CD4-positive, alpha-beta T cell treated with Interferon alpha-2 for 1 hour (primary cell): ENCODE measurements around the gene ARHGEF17.

Experiments
- DNase-seq, 2 donors: peaks; one replicate each; pipeline ENCODE4 v3.0.0-alpha.2; 2020 to 2022

The ARHGEF17 gene

DNA sequence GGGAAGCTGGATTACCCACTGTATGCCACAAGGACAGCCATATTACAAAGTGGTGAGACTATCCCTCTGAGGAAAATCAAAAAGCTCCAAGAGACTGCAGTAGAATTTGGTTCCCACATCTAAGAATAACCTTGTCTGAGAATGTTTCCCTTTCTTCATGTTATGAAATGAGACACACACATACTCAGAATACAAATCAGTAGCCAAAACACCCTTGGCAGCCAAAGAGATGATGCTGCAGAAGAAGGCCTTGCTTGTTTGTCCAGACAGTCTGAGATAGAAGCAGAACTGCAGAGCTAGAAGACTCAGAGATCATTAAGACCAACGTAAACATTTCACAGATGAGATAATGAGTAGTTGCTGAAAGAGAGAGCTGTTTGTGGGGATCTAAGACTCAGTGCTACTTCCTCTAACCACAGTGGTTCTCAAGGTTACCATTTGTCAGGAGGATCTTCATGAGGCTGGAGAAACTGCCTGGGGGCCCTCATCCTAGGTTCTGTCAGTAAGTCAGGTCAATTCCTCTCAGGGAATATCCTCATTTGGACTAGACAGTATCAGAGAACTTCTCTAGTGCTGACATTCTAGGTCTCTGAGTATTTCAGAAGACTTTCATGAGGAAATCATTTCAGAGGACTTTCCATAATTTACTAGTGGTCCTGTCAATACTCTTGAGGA is 107.0 kb downstream of the ARHGEF17 start:
- DNase-seq = no peak

DNA sequence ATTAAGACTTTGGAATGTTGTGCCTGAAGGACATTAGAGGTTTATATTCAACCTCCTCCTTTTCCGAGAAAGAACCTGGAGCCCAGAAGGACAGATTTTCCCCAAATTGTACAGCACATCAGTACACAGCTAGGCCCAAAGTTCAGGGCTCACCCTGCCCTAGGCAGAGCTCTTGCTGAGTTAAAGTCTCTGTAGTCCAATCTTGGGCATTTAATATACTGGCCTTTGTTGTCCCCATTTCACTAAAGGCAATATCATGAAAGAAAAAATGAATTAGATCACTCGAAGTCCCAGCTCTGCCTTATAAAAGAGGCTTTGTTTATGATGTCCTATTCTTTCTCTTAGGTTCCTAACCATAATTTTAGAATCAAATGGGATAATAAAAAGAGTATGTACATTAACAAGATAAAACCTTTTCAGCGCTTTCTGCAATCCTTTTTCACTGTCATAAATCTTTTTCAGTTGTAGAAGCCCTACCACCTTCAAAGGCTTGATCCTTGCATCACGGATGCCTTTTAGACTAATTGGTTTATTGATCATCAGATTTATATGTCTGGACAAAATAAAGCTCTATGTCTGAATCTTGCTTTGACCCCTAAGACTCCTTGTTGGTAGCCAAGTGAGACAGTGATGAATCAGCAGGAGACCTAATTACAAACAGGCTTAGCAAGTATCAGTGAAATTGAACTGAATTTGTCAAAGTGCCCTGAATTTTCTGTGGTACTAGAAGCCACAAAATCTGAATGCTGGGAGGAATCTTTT is 108.0 kb downstream of the ARHGEF17 start:
- DNase-seq = no peak

DNA sequence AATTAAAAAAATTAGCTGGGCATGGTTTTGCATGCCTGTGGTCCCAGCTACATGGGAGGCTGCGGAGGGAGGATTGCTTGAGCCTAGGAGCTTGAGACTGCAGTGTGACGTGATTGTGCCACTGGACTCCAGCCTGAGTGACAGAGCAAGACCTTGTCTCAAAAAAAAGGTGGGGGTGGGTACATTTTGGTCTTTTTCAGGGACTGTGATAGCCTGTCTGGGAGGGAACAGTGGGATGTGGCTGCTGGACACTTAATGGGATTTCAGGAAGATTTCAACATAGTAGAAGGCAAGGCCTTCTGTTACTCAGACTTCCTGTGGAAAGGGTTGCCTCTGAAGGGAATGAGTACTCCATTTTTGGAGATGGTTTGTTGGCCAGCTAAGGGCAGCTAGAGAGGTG is 108.7 kb downstream of the ARHGEF17 start:
- DNase-seq = no peak
